ENCODE data around the gene COBL. TPM values are rescaled to one million over a fixed set of nuclear protein-coding genes. Genes with fewer than 3 reads are reported as not detected.

COBL gene
- total and polyA plus RNA-seq, 9 of the 15 experiments (the other 6 are each of a cell fraction or from before 2014, with no cell fraction given): 0.01 to 2.4 (median 0.09) TPM; not detected in 3

- Histone ChIP-seq H4K20me1 (replicated peaks; ENCODE audit: control insufficient read depth, insufficient read depth, low read length) (no peaks in the 10 kb centered on the region), H2AFZ (ENCODE audit: low read depth, low read length) (no peak overlapping the region), H3K79me2 (ENCODE audit: control insufficient read depth, insufficient read depth, low read length) (no peaks in the 10 kb centered on the region), H3K4me2 (ENCODE audit: insufficient read depth, low read length) (no peak overlapping the region), H3K9ac (ENCODE audit: insufficient read depth in 1 of 2, low read depth in 2 of 2, low read length in 2 of 2) (no peak overlapping the region), H3K9me1 (ENCODE audit: control insufficient read depth, insufficient read depth, low read length) (no peaks in the 10 kb centered on the region), H3K9me3 (replicated peaks; ENCODE audit: control insufficient read depth, insufficient read depth, low read depth, low read length) (no peaks in the 10 kb centered on the region), H3K27me3 (ENCODE audit: control insufficient read depth in 2 of 2, insufficient read depth in 2 of 2, low read length in 2 of 2) (peaks cover 0 to 35% of the 10 kb centered on the region in 2 experiments; a peak in 4 of 5 replicates), H3K27ac (ENCODE audit: extremely low read depth, low read depth, low read length) (no peak overlapping the region), H3K36me3 (ENCODE audit: control insufficient read depth, insufficient read depth, low read length) (no peaks in the 10 kb centered on the region), H3K4me3 (no peak overlapping the region), H3K4me1 (replicated peaks in 1 of 2; ENCODE audit: control insufficient read depth in 2 of 2, insufficient read depth in 2 of 2, low read length in 2 of 2) (no peaks in the 10 kb centered on the region)
- BruUV-seq (replicated peaks): no TSS peak
- in situ Hi-C loops (cut with MboI): no loop called here
- ATAC-seq (no peak), FAIRE-seq (no peak), DNase-seq (ENCODE audit: extremely low read depth in 1 of 4, low spot score in 3 of 4) (no peak)
- CTCF ChIA-PET (ENCODE audit: low intra/inter-chr PET ratio): no interaction called here
- intact Hi-C loops (cut with micrococcal nuclease): no loop called here
- TF ChIP-seq ZNF23 (CRISPR knock-in tag; IDR thresholded peaks at IDR 0.05): no peak
- under 1% methylated on average over 8 of the region's 8 CpGs for WGBS (ENCODE audit: insufficient coverage, low coverage, missing lambda C conversion rate)
- POLR2A ChIA-PET: interaction anchor here (0.6 kb wide), 1 partner anchor 17 kb away, joined by 3 read pairs; no protein-coding TSS in a partner anchor
These were observed 186.8 kb downstream of the COBL start for GRCh38 chr7:51129527-51130472.

DNA sequence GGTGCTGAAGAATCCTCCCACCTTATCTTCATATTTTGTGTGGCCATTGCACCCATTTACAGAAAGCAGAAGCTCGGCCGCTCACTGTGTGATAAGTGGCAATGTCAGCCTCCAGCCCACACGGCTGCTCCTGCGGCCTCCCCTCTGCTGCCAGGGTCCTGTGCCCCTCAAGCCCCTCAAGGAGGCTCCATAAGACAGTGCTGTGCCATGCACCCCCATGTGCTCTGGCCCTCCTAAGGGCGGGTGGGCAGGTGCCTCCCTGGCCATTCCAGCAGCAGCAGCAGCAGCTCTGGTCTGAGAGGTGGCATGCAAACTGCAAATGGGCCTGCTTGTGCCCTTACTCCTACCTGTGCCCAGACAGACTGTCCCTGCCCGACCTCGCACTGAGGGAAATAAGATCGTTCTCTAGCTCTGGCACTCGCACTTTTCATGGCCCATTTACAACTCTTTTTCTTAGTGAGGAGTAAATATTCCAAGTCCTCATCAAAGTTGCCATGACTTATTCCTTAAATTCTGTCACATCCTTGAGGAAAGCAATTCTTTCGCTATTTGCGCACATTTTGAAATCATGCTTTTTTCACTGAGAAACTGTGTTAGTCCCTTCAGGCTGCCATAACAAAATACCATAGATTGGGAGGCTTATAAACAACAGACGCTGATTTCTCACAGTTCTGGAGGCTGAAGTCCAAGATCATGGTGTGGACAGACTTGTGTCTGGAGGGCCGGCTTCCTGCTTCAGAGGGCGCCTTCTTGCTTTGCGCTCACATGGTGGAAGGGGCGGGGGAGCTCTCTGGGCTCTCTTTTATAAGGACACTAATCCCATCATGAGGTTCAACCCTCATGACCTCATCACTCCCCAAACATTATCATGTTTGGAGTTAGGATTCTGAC lies 187.8 kb downstream of the COBL start:
- H3K9me3 ChIP-seq (replicated peaks; ENCODE audit: control insufficient read depth, insufficient read depth, low read depth, low read length): no peaks in the 10 kb centered on the region
- ATAC-seq: no peak
- no peaks in the 10 kb centered on the region; the same call in 1 of the 2 replicates for H4K20me1 ChIP-seq (replicated peaks; ENCODE audit: control insufficient read depth, insufficient read depth, low read length)
- no peak overlapping the region for H3K27ac ChIP-seq (ENCODE audit: extremely low read depth, low read depth, low read length)
- in situ Hi-C loops (cut with MboI): no loop called here
- CTCF ChIA-PET (ENCODE audit: low intra/inter-chr PET ratio): no interaction called here
- peaks cover 0 to 42% of the 10 kb centered on the region in 2 experiments; a peak in 4 of 5 replicates for H3K27me3 ChIP-seq (ENCODE audit: control insufficient read depth in 2 of 2, insufficient read depth in 2 of 2, low read length in 2 of 2)
- no peak overlapping the region for H3K9ac ChIP-seq (ENCODE audit: insufficient read depth in 1 of 2, low read depth in 2 of 2, low read length in 2 of 2)
- no peaks in the 10 kb centered on the region for H3K4me1 ChIP-seq (replicated peaks in 1 of 2; ENCODE audit: control insufficient read depth in 2 of 2, insufficient read depth in 2 of 2, low read length in 2 of 2)
- TF ChIP-seq CCNT2 (IDR thresholded peaks at IDR 0.05; ENCODE audit: borderline replicate concordance, extremely low read depth, insufficient read length, low read depth, low read length) (no peak), ZNF696 (CRISPR knock-in tag; conservative IDR thresholded peaks at IDR 0.05) (no peak), KDM2B (CRISPR knock-in tag; IDR thresholded peaks at IDR 0.05) (no peak)
- DNase-seq (ENCODE audit: extremely low read depth in 1 of 4, low spot score in 3 of 4): no peak
- no peak for FAIRE-seq
- no peaks in the 10 kb centered on the region for H3K79me2 ChIP-seq (ENCODE audit: control insufficient read depth, insufficient read depth, low read length)
- intact Hi-C loops (cut with micrococcal nuclease): no loop called here
- H3K9me1 ChIP-seq (ENCODE audit: control insufficient read depth, insufficient read depth, low read length): no peaks in the 10 kb centered on the region
- H2AFZ ChIP-seq (ENCODE audit: low read depth, low read length): no peak overlapping the region
- WGBS (ENCODE audit: insufficient coverage, low coverage, missing lambda C conversion rate): 5% methylated on average over 15 of the region's 16 CpGs
- no TSS peak for BruUV-seq (replicated peaks)
- no peak overlapping the region for H3K4me3 ChIP-seq
- POLR2A ChIA-PET: interaction anchor here (0.6 kb wide), 2 partner anchors 16 to 29 kb away, joined by 3 read pairs; no protein-coding TSS in a partner anchor
- no peak overlapping the region for H3K4me2 ChIP-seq (ENCODE audit: insufficient read depth, low read length)
- no peaks in the 10 kb centered on the region for H3K36me3 ChIP-seq (ENCODE audit: control insufficient read depth, insufficient read depth, low read length)
